Transverse colon (tissue), 4 donors: ENCODE measurements around the gene PPP1R12B. TPM values are rescaled to one million over a fixed set of nuclear protein-coding genes. Genes with fewer than 3 reads are reported as not detected.
"Not testable (repeated sequence)": the region's sequence is repeated elsewhere in the genome, so short reads cannot be mapped to it uniquely, and the experiment has no call there.

ENCODE experiments used
- DNase-seq: peaks from one replicate; pipeline ENCODE4 v3.0.0-alpha.2; 2019
- H3K27ac ChIP-seq, 4 donors: fragments of 200-600 bp; sonication (generic); 2 replicates each; pipeline ENCODE4 v1.5.1; 2016 to 2018; ENCODE audit warnings: inconsistent platforms in 4 of 4
- H3K27me3 ChIP-seq: fragments of 200-600 bp; sonication (generic); 2 replicates; pipeline ENCODE4 v1.5.1; 2017; ENCODE audit warnings: inconsistent platforms
- H3K36me3 ChIP-seq, 4 donors: fragments of 200-600 bp; sonication (generic); 2 replicates each; pipeline ENCODE4 v1.5.1; 2017 to 2019; ENCODE audit warnings: inconsistent platforms in 4 of 4
- H3K4me1 ChIP-seq, 4 donors: fragments of 200-600 bp; sonication (generic); 2 replicates each; pipeline ENCODE4 v1.5.1; 2017 to 2020; ENCODE audit warnings: inconsistent platforms in 4 of 4
- H3K4me3 ChIP-seq, 4 donors: fragments of 200-600 bp; sonication (generic); 1 replicate in 1 of 4; 2 replicates in 3 of 4; pipeline versions ENCODE4 v1.5.1 to v1.6.1; 2017 to 2019; ENCODE audit warnings: inconsistent platforms in 4 of 4
- H3K9me3 ChIP-seq, 2 donors: fragments of 200-600 bp; sonication (generic); 2 replicates each; pipeline ENCODE4 v1.5.1; 2017 to 2019; ENCODE audit warnings: inconsistent platforms in 2 of 2
- CTCF ChIP-seq, 5 experiments: fragments of 200-600 bp in 3 of 5; fragments of 450-650 bp in 2 of 5; sonication (generic) in 3 of 5; IDR thresholded peaks; 1 replicate in 2 of 5; 2 replicates in 3 of 5; pipeline ENCODE4 v1.5.1; 2016 to 2017; ENCODE audit warnings: antibody characterized with exemption in 5 of 5, inconsistent platforms in 3 of 5, mild to moderate bottlenecking in 2 of 5, moderate library complexity in 1 of 5
- EP300 ChIP-seq: sonication (generic); formaldehyde crosslinking; IDR thresholded peaks from one replicate; pipeline ENCODE4 v1.6.1; 2017; ENCODE audit warnings: antibody characterized with exemption, low read depth
- POLR2A ChIP-seq: fragments of 450-650 bp; IDR thresholded peaks from one replicate; pipeline ENCODE4 v1.6.1; 2016; ENCODE audit warnings: antibody characterized with exemption, mild to moderate bottlenecking, moderate library complexity
- POLR2AphosphoS5 ChIP-seq, 3 donors: sonication (generic); formaldehyde crosslinking; IDR thresholded peaks; one replicate each; pipeline ENCODE4 v1.6.1; 2016; ENCODE audit warnings: antibody characterized with exemption in 3 of 3
- WGBS, 2 donors: methylation state at CpG; one replicate each; pipeline ENCODE4 v1.1.5; 2018; ENCODE audit warnings: low coverage in 1 of 2; 5-methylcytosine and 5-hydroxymethylcytosine counted together
- in situ Hi-C, 4 donors: fragments of 200-750 bp; cut with MboI; loops; one replicate each; pipeline versions ENCODE4 v1.15.0 to v1.15.1; 2017; ENCODE audit warnings: low sequenced_read_pairs in 3 of 4, low pct_ligation_motif_present in 1 of 4, low pct_unique_long_range_greater_than_20kb in 1 of 4
- intact Hi-C: fragments of 100-400 bp; cut with DNase I; formaldehyde crosslinking; loops from one replicate; pipeline ENCODE4 v1.15.1; 2023; ENCODE audit warnings: low total_unique reads
- total RNA-seq, 4 donors: library from RNA; depleted of rRNA; stranded (reverse); fragments of >200 nt; gene quantifications; one replicate each; pipeline ENCODE4 v1.1.0, GENCODE V29; 2016

PPP1R12B gene
- total RNA-seq, 4 donors from 2014 or later, result 92.7 to 254 (median 137) TPM

GRCh38 chr1:202543537-202543936, 195.0 kb downstream of the PPP1R12B start:
- not testable (repeated sequence) for H3K9me3 ChIP-seq

GRCh38 chr1:202544766-202545449, 196.4 kb downstream of the PPP1R12B start:
- WGBS, 2 donors, result 75 to 82% methylated on average over 5 to 6 of the region's 6 CpGs
- H3K4me1 ChIP-seq, result peaks cover 2 to 41% (median 4%) of the 10 kb centered on the region in 4 donors
- H3K9me3 ChIP-seq, H3K36me3 ChIP-seq, intact Hi-C loops, H3K4me3 ChIP-seq, DNase-seq, H3K27me3 ChIP-seq, in situ Hi-C loops: not testable (repeated sequence)
- peak overlapping the region; percentile 81 to 88 (median 86) for H3K27ac ChIP-seq

More at GRCh38 chr1:202543537-202543936, 195.0 kb downstream of the PPP1R12B start:
- in situ Hi-C loops, H3K36me3 ChIP-seq, DNase-seq, intact Hi-C loops, H3K27me3 ChIP-seq: not testable (repeated sequence)
- Histone ChIP-seq H3K27ac (peak overlapping the region; percentile 81 to 88 (median 86)), H3K4me1 (peaks cover 2 to 40% (median 10%) of the 10 kb centered on the region in 4 donors), H3K4me3 (peak overlapping the region in 3 of 4 donors; percentile 27 to 51 (median 33))
- peak in 1 of 3 donors; percentile 54 for TF ChIP-seq POLR2AphosphoS5 (IDR thresholded peaks at IDR 0.05)
- WGBS, 2 donors, result 72 to 88% methylated on average over 3 to 11 of the region's 11 CpGs

- Histone ChIP-seq H3K4me1 (peaks cover under 1 to 47% (median 4%) of the 10 kb centered on the region in 4 donors), H3K27ac (peak overlapping the region; percentile 81 to 88 (median 86))
- H3K4me3 ChIP-seq, H3K36me3 ChIP-seq, H3K9me3 ChIP-seq, in situ Hi-C loops, H3K27me3 ChIP-seq, DNase-seq, intact Hi-C loops: not testable (repeated sequence)
- WGBS, 2 donors, result 74 to 79% methylated on average over 3 of the region's 3 CpGs
Measured at GRCh38 chr1:202545647-202546303, 197.3 kb downstream of the PPP1R12B start.

GRCh38 chr1:202546377-202546776, 197.9 kb downstream of the PPP1R12B start:
- Histone ChIP-seq H3K4me1 (peaks cover 0 to 49% (median 4%) of the 10 kb centered on the region in 4 donors), H3K27ac (peak overlapping the region; percentile 81 to 88 (median 86))
- H3K9me3 ChIP-seq, H3K36me3 ChIP-seq, in situ Hi-C loops, H3K27me3 ChIP-seq, H3K4me3 ChIP-seq, DNase-seq, intact Hi-C loops: not testable (repeated sequence)
- 52 to 59% methylated on average over 3 of the region's 3 CpGs for WGBS, 2 donors

- H3K36me3 ChIP-seq, H3K9me3 ChIP-seq, H3K27me3 ChIP-seq, H3K4me3 ChIP-seq, in situ Hi-C loops, DNase-seq, intact Hi-C loops: not testable (repeated sequence)
- Histone ChIP-seq H3K27ac (peak overlapping the region; percentile 81 to 88 (median 86)), H3K4me1 (peaks cover 0 to 50% (median 5%) of the 10 kb centered on the region in 4 donors)
- WGBS, 2 donors, result 54 to 75% methylated on average over 1 to 3 of the region's 3 CpGs
Measured at GRCh38 chr1:202546796-202547195, 198.3 kb downstream of the PPP1R12B start.

- peaks cover 0 to 55% (median 7%) of the 10 kb centered on the region in 4 donors for H3K4me1 ChIP-seq
- H3K27me3 ChIP-seq, result no peaks in the 10 kb centered on the region
- no peak for DNase-seq
- peak overlapping the region; percentile 81 to 88 (median 86) for H3K27ac ChIP-seq
- intact Hi-C loops (no loop called here), in situ Hi-C loops (no loop called here)
- H3K9me3 ChIP-seq, result no peaks in the 10 kb centered on the region
- no peak for TF ChIP-seq EP300
- TF ChIP-seq POLR2A, result no peak
- no peak for TF ChIP-seq CTCF (IDR thresholded peaks at IDR 0.05)
- TF ChIP-seq POLR2AphosphoS5 (IDR thresholded peaks at IDR 0.05), result no peak
- no peak overlapping the region for H3K4me3 ChIP-seq
- H3K36me3 ChIP-seq, result no peaks in the 10 kb centered on the region
Measured at GRCh38 chr1:202547215-202547614, 198.7 kb downstream of the PPP1R12B start.

- H3K27me3 ChIP-seq, H3K9me3 ChIP-seq, intact Hi-C loops, H3K36me3 ChIP-seq, DNase-seq, in situ Hi-C loops, H3K4me3 ChIP-seq: not testable (repeated sequence)
- WGBS, 2 donors, result 69 to 73% methylated on average over 1 of the region's 1 CpG
- peaks cover 12 to 82% (median 22%) of the 10 kb centered on the region in 4 donors for H3K4me1 ChIP-seq
- peak overlapping the region; percentile 66 to 88 (median 82) for H3K27ac ChIP-seq
Measured at GRCh38 chr1:202550088-202550487, 201.6 kb downstream of the PPP1R12B start.
